NCI-H1436 treated with DMSO at 0.1 percent for 48 hours (cell line): ENCODE results near the gene VTI1B.
"Not testable (repeated sequence)": the region's sequence is repeated elsewhere in the genome, so short reads cannot be mapped to it uniquely, and the experiment has no call there.

Experiments
- DNase-seq: peaks from one replicate; lab custom pipeline; 2025; lab: John Stamatoyannopoulos, UW

VTI1B gene

GRCh38 chr14:67674480-67675218, at the start of gene VTI1B:
VTI1B (minus strand) TSS chr14:67674632; CDS start chr14:67674489, 143 bp downstream.
- no peak for DNase-seq

- no peak for DNase-seq
These were observed 47.9 kb upstream of the VTI1B start for GRCh38 chr14:67722293-67722692.

- DNase-seq, result no peak
These were observed 47.4 kb upstream of the VTI1B start for GRCh38 chr14:67721875-67722274.

GRCh38 chr14:67719866-67720265, 45.4 kb upstream of the VTI1B start:
- no peak for DNase-seq

- DNase-seq, result not testable (repeated sequence)
These were observed 45.0 kb upstream of the VTI1B start for GRCh38 chr14:67719385-67719784.

GRCh38 chr14:67718265-67718664, 43.8 kb upstream of the VTI1B start:
- no peak for DNase-seq

GRCh38 chr14:67717048-67717447, 42.6 kb upstream of the VTI1B start:
- DNase-seq, result no peak

GRCh38 chr14:67710209-67710608, 35.8 kb upstream of the VTI1B start:
- DNase-seq, result no peak

GRCh38 chr14:67709796-67710195, 35.4 kb upstream of the VTI1B start:
- not testable (repeated sequence) for DNase-seq

GRCh38 chr14:67709346-67709745, 34.9 kb upstream of the VTI1B start:
- DNase-seq, result not testable (repeated sequence)

- no peak for DNase-seq
These were observed 30.8 kb upstream of the VTI1B start for GRCh38 chr14:67705211-67705610.

- peak; percentile 35 for DNase-seq
These were observed 30.2 kb upstream of the VTI1B start for GRCh38 chr14:67704484-67705089.

GRCh38 chr14:67703997-67704396, 29.6 kb upstream of the VTI1B start:
- DNase-seq, result no peak

- DNase-seq, result not testable (repeated sequence)
These were observed 27.1 kb upstream of the VTI1B start, which contains the start of gene RDH12 for GRCh38 chr14:67701492-67701891. RDH12 (plus strand) TSS chr14:67701886; CDS start chr14:67722643, 20,757 bp downstream.

GRCh38 chr14:67698179-67698578, 23.7 kb upstream of the VTI1B start:
- no peak for DNase-seq

GRCh38 chr14:67697006-67697405, 22.6 kb upstream of the VTI1B start:
- no peak for DNase-seq

GRCh38 chr14:67695394-67695949, 21.0 kb upstream of the VTI1B start, which contains the start of gene RDH11:
RDH11 (minus strand) TSS chr14:67695764; CDS start chr14:67695703, 61 bp downstream.
- DNase-seq, result peak; percentile 78

- peak; percentile 87 for DNase-seq
These were observed 20.5 kb upstream of the VTI1B start for GRCh38 chr14:67694791-67695393.

GRCh38 chr14:67690011-67690410, 15.6 kb upstream of the VTI1B start:
- DNase-seq, result no peak

GRCh38 chr14:67683842-67684241, 9.4 kb upstream of the VTI1B start:
- DNase-seq, result no peak

- no peak for DNase-seq
These were observed 6.5 kb upstream of the VTI1B start for GRCh38 chr14:67680941-67681340.

- DNase-seq, result no peak
These were observed 5.7 kb upstream of the VTI1B start for GRCh38 chr14:67680121-67680602.
